Transverse colon (tissue), 4 donors: ENCODE measurements around the gene IQCK. TPM values are rescaled to one million over a fixed set of nuclear protein-coding genes. Genes with fewer than 3 reads are reported as not detected.
"Not testable (repeated sequence)": the region's sequence is repeated elsewhere in the genome, so short reads cannot be mapped to it uniquely, and the experiment has no call there.

Experiments
- DNase-seq: peaks from one replicate; pipeline ENCODE4 v3.0.0-alpha.2; 2019
- H3K27ac ChIP-seq, 4 donors: fragments of 200-600 bp; sonication (generic); 2 replicates each; pipeline ENCODE4 v1.5.1; 2016 to 2018; ENCODE audit warnings: inconsistent platforms in 4 of 4
- H3K27me3 ChIP-seq: fragments of 200-600 bp; sonication (generic); 2 replicates; pipeline ENCODE4 v1.5.1; 2017; ENCODE audit warnings: inconsistent platforms
- H3K36me3 ChIP-seq, 4 donors: fragments of 200-600 bp; sonication (generic); 2 replicates each; pipeline ENCODE4 v1.5.1; 2017 to 2019; ENCODE audit warnings: inconsistent platforms in 4 of 4
- H3K4me1 ChIP-seq, 4 donors: fragments of 200-600 bp; sonication (generic); 2 replicates each; pipeline ENCODE4 v1.5.1; 2017 to 2020; ENCODE audit warnings: inconsistent platforms in 4 of 4
- H3K4me3 ChIP-seq, 4 donors: fragments of 200-600 bp; sonication (generic); 1 replicate in 1 of 4; 2 replicates in 3 of 4; pipeline versions ENCODE4 v1.5.1 to v1.6.1; 2017 to 2019; ENCODE audit warnings: inconsistent platforms in 4 of 4
- H3K9me3 ChIP-seq, 2 donors: fragments of 200-600 bp; sonication (generic); 2 replicates each; pipeline ENCODE4 v1.5.1; 2017 to 2019; ENCODE audit warnings: inconsistent platforms in 2 of 2
- EP300 ChIP-seq: sonication (generic); formaldehyde crosslinking; IDR thresholded peaks from one replicate; pipeline ENCODE4 v1.6.1; 2017; ENCODE audit warnings: antibody characterized with exemption, low read depth
- POLR2A ChIP-seq: fragments of 450-650 bp; IDR thresholded peaks from one replicate; pipeline ENCODE4 v1.6.1; 2016; ENCODE audit warnings: antibody characterized with exemption, mild to moderate bottlenecking, moderate library complexity
- POLR2AphosphoS5 ChIP-seq, 3 donors: sonication (generic); formaldehyde crosslinking; IDR thresholded peaks; one replicate each; pipeline ENCODE4 v1.6.1; 2016; ENCODE audit warnings: antibody characterized with exemption in 3 of 3
- WGBS, 2 donors: methylation state at CpG; one replicate each; pipeline ENCODE4 v1.1.5; 2018; ENCODE audit warnings: low coverage in 1 of 2; 5-methylcytosine and 5-hydroxymethylcytosine counted together
- in situ Hi-C, 4 donors: fragments of 200-750 bp; cut with MboI; loops; one replicate each; pipeline versions ENCODE4 v1.15.0 to v1.15.1; 2017; ENCODE audit warnings: low sequenced_read_pairs in 3 of 4, low pct_ligation_motif_present in 1 of 4, low pct_unique_long_range_greater_than_20kb in 1 of 4
- intact Hi-C: fragments of 100-400 bp; cut with DNase I; formaldehyde crosslinking; loops from one replicate; pipeline ENCODE4 v1.15.1; 2023; ENCODE audit warnings: low total_unique reads
- total RNA-seq, 4 donors: library from RNA; depleted of rRNA; stranded (reverse); fragments of >200 nt; gene quantifications; one replicate each; pipeline ENCODE4 v1.1.0, GENCODE V29; 2016
- TF ChIP-seq, protein P1 (sequence below), 5 experiments: fragments of 200-600 bp in 3 of 5; fragments of 450-650 bp in 2 of 5; sonication (generic) in 3 of 5; IDR thresholded peaks; 1 replicate in 2 of 5; 2 replicates in 3 of 5; pipeline ENCODE4 v1.5.1; 2016 to 2017; ENCODE audit warnings: antibody characterized with exemption in 5 of 5, inconsistent platforms in 3 of 5, mild to moderate bottlenecking in 2 of 5, moderate library complexity in 1 of 5

Gene IQCK
- total RNA-seq, 4 donors from 2014 or later: 8.3 to 18.2 (median 12.7) TPM

- no peak overlapping the region for H3K27ac ChIP-seq
- TF ChIP-seq POLR2A (no peak), POLR2AphosphoS5 (IDR thresholded peaks at IDR 0.05) (no peak), EP300 (no peak)
- TF ChIP-seq, protein P1, sequence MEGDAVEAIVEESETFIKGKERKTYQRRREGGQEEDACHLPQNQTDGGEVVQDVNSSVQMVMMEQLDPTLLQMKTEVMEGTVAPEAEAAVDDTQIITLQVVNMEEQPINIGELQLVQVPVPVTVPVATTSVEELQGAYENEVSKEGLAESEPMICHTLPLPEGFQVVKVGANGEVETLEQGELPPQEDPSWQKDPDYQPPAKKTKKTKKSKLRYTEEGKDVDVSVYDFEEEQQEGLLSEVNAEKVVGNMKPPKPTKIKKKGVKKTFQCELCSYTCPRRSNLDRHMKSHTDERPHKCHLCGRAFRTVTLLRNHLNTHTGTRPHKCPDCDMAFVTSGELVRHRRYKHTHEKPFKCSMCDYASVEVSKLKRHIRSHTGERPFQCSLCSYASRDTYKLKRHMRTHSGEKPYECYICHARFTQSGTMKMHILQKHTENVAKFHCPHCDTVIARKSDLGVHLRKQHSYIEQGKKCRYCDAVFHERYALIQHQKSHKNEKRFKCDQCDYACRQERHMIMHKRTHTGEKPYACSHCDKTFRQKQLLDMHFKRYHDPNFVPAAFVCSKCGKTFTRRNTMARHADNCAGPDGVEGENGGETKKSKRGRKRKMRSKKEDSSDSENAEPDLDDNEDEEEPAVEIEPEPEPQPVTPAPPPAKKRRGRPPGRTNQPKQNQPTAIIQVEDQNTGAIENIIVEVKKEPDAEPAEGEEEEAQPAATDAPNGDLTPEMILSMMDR (IDR thresholded peaks at IDR 0.05): no peak
- H3K27me3 ChIP-seq: no peaks in the 10 kb centered on the region
- no peak for DNase-seq
- H3K9me3 ChIP-seq: no peaks in the 10 kb centered on the region
- in situ Hi-C loops: loop anchor here in 1 of 4 donors (25.0 kb wide), 1 partner anchor 174 kb away; the partner anchor contains the start of gene GPRC5B
- no peaks in the 10 kb centered on the region for H3K36me3 ChIP-seq
- H3K4me3 ChIP-seq: no peak overlapping the region
- 67 to 79% methylated on average over 3 to 6 of the region's 6 CpGs for WGBS, 2 donors
- H3K4me1 ChIP-seq: peaks cover 9 to 25% (median 20%) of the 10 kb centered on the region in 4 donors
- intact Hi-C loops: loop anchor here (10.0 kb wide), 1 partner anchor 171 kb away; the partner anchor contains the start of gene GPRC5B
Measured at GRCh38 chr16:19713697-19714096, 4.4 kb upstream of the IQCK start.

DNA sequence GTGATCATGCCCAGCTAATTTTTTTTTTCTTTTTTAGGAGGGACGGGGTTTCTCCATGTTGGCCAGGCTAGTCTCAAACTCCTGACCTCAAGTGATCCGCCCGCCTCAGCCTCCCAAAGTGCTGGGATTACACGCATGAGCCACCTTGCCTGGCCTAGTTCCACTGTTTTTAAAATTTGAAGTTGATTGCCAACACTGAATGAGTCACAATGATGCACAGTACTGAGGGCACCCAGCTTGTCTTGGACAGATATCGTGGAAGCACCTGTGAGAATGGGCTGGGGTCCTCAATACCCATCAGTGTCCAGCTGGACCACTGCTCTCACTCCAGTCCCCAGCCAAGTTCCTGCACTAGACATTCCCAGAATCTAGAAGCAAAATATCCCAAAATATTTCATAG is 2.5 kb upstream of the IQCK start:
- peak overlapping the region; percentile 42 to 90 (median 72) for H3K27ac ChIP-seq
- no peak for DNase-seq
- in situ Hi-C loops: loop anchor here in 1 of 4 donors (25.0 kb wide), 1 partner anchor 172 kb away; the partner anchor contains the start of gene GPRC5B

DNA sequence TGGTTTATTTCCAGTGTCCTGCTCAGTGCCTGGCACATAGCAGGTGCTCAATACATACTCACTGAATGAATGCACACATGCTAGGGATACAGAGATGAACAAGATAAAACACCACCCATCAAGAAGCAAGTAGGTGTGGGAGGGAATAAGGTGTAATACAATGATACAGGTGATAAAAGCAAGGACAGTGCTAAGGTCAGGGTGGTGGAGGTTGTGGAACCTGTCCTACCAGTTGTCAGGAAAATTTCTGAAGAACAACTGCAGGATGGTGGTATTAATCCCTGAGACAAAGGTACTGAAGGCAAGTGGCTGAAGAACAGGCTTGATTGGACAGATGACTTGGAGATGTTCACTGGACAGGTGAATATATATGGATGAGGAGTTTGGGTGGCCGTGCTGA is 1.9 kb upstream of the IQCK start:
- intact Hi-C loops (loop anchor here (10.0 kb wide), 1 partner anchor 169 kb away; the partner anchor contains the start of gene GPRC5B), in situ Hi-C loops (loop anchor here in 1 of 4 donors (25.0 kb wide), 1 partner anchor 171 kb away; the partner anchor contains the start of gene GPRC5B)
- TF ChIP-seq, protein P1 (IDR thresholded peaks at IDR 0.05): no peak
- TF ChIP-seq POLR2A (no peak), EP300 (no peak), POLR2AphosphoS5 (IDR thresholded peaks at IDR 0.05) (peak in 2 of 3 donors; percentile 62 to 72)
- DNase-seq: peak; percentile 63
- Histone ChIP-seq H3K4me3 (peak overlapping the region in 2 of 4 donors; percentile 93 to 95), H3K9me3 (no peaks in the 10 kb centered on the region), H3K27ac (peak overlapping the region; percentile 82 to 90 (median 86)), H3K27me3 (no peaks in the 10 kb centered on the region), H3K4me1 (peaks cover 9 to 32% (median 27%) of the 10 kb centered on the region in 4 donors), H3K36me3 (no peaks in the 10 kb centered on the region)
- 53 to 90% methylated on average over 1 of the region's 1 CpG for WGBS, 2 donors

More for the DNA sequence above, 2.5 kb upstream of the IQCK start:
- Histone ChIP-seq H3K4me1 (peaks cover 9 to 32% (median 27%) of the 10 kb centered on the region in 4 donors), H3K4me3 (no peak overlapping the region), H3K36me3 (no peaks in the 10 kb centered on the region), H3K27me3 (no peaks in the 10 kb centered on the region), H3K9me3 (no peaks in the 10 kb centered on the region)
- 79 to 84% methylated on average over 4 to 5 of the region's 5 CpGs for WGBS, 2 donors
- intact Hi-C loops: loop anchor here (10.0 kb wide), 1 partner anchor 169 kb away; the partner anchor contains the start of gene GPRC5B
- TF ChIP-seq POLR2AphosphoS5 (IDR thresholded peaks at IDR 0.05): no peak
- TF ChIP-seq EP300: no peak
- TF ChIP-seq, protein P1 (IDR thresholded peaks at IDR 0.05): no peak
- no peak for TF ChIP-seq POLR2A

GRCh38 chr16:19716728-19717127 is 1.3 kb upstream of the IQCK start:
- peak overlapping the region; percentile 82 to 90 (median 86) for H3K27ac ChIP-seq
- intact Hi-C loops (loop anchor here (10.0 kb wide), 1 partner anchor 168 kb away; the partner anchor contains the start of gene GPRC5B), in situ Hi-C loops (loop anchor here in 1 of 4 donors (25.0 kb wide), 1 partner anchor 171 kb away; the partner anchor contains the start of gene GPRC5B)
- WGBS, 2 donors: 0 to 17% methylated on average over 1 to 11 of the region's 11 CpGs
- not testable (repeated sequence) for H3K27me3 ChIP-seq, DNase-seq, H3K9me3 ChIP-seq, H3K36me3 ChIP-seq
- H3K4me3 ChIP-seq: peak overlapping the region in 3 of 4 donors; percentile 73 to 95 (median 93)
- H3K4me1 ChIP-seq: peaks cover 9 to 32% (median 27%) of the 10 kb centered on the region in 4 donors
